ENCODE measurements around the gene RHEB. TPM values are rescaled to one million over a fixed set of nuclear protein-coding genes. Genes with fewer than 3 reads are reported as not detected.

Gene RHEB
- total and polyA plus RNA-seq, 2 of the 13 experiments (the other 11 are each of a cell fraction or from before 2014, with no cell fraction given), result 55.0 to 77.6 TPM

- Histone ChIP-seq H3K27ac (ENCODE audit: extremely low read length, insufficient read depth, low read length) (no peak overlapping the region), H3K9me3 (ENCODE audit: low read length) (no peaks in the 10 kb centered on the region), H3K9ac (ENCODE audit: insufficient read depth, low read depth, low read length) (no peak overlapping the region), H3K4me2 (ENCODE audit: low read depth, low read length) (no peak overlapping the region), H3K79me2 (ENCODE audit: insufficient read depth, low read length) (peaks cover 97% of the 10 kb centered on the region), H3K4me3 (replicated peaks in 1 of 3; ENCODE audit: insufficient read depth in 1 of 3, low read depth in 2 of 3, low read length in 3 of 3) (no peak overlapping the region), H3K4me1 (ENCODE audit: insufficient read depth, low read length) (peaks cover 26% of the 10 kb centered on the region), H2AFZ (ENCODE audit: low read length) (no peak overlapping the region), H3K27me3 (ENCODE audit: control insufficient read depth in 1 of 2, insufficient read depth in 2 of 2, low read length in 2 of 2) (no peaks in the 10 kb centered on the region), H4K20me1 (ENCODE audit: insufficient read depth, low read length) (peaks cover 64% of the 10 kb centered on the region), H3K36me3 (replicated peaks in 1 of 2; ENCODE audit: control insufficient read depth in 1 of 2, insufficient read depth in 2 of 2, low read length in 2 of 2) (no peaks in the 10 kb centered on the region; a peak in 1 of 5 replicates)
- FAIRE-seq, result no peak
- no peak for ATAC-seq
- in situ Hi-C loops (cut with HindIII; ENCODE audit: extremely low pct_ligation_motif_present, low pct_unique_long_range_greater_than_20kb) (no loop called here), intact Hi-C loops (cut with micrococcal nuclease; ENCODE audit: unreplicated experiment) (no loop called here)
- no TSS peak for BruUV-seq (replicated peaks)
- no peak for TF ChIP-seq SCMH1 (CRISPR knock-in tag; IDR thresholded peaks at IDR 0.05; ENCODE audit: borderline replicate concordance)
- no peak for TF ChIP-seq ZNF547 (CRISPR knock-in tag; IDR thresholded peaks at IDR 0.05)
- no peak for TF ChIP-seq ZNF33A (CRISPR knock-in tag; IDR thresholded peaks at IDR 0.05; ENCODE audit: borderline replicate concordance)
- no peak for TF ChIP-seq JUND (CRISPR knock-in tag; IDR thresholded peaks at IDR 0.05)
- TF ChIP-seq NPAS2 (CRISPR knock-in tag; IDR thresholded peaks at IDR 0.05; ENCODE audit: borderline replicate concordance), result no peak
- TF ChIP-seq EP300 (IDR thresholded peaks at IDR 0.05; ENCODE audit: low read depth in 2 of 2, low read length in 2 of 2), result no peak
- no peak for TF ChIP-seq EP300 (CRISPR knock-in tag; IDR thresholded peaks at IDR 0.05; ENCODE audit: borderline replicate concordance)
- no peak for TF ChIP-seq PATZ1 (CRISPR knock-in tag; IDR thresholded peaks at IDR 0.05)
- POLR2A ChIA-PET, result interaction anchor here (1.7 kb wide), 1 partner anchor 11 kb away, joined by 6 read pairs; the partner anchor contains the start of gene RHEB
- no peak for DNase-seq (ENCODE audit: low spot score)
- CTCF ChIA-PET (ENCODE audit: low intra/inter-chr PET ratio, low total read pairs), result no interaction called here
- 97% methylated on average over 6 of the region's 6 CpGs for WGBS (ENCODE audit: low lambda C conversion rate)
Observed at GRCh38 chr7:151508991-151509390, 10.7 kb downstream of the RHEB start.

Measured in HepG2 (cell line).